MM.1S (cell line): ENCODE data around the gene MRPL28.

Source experiments
- DNase-seq: peaks from one replicate; pipeline ENCODE4 v3.0.0-alpha.2; 2015
- H2AFZ ChIP-seq: fragments of 300-600 bp; sonication (generic); 2 replicates; pipeline ENCODE4 v1.6.0; 2016; ENCODE audit warnings: antibody characterized with exemption, low read length
- H3F3A ChIP-seq: fragments of 300-600 bp; sonication (generic); 2 replicates; pipeline ENCODE4 v1.6.1; 2016; ENCODE audit warnings: mild to moderate bottlenecking, antibody characterized with exemption, low read length, moderate library complexity, mixed read lengths; ENCODE audit not compliant: insufficient read depth
- H3K27ac ChIP-seq: fragments of 300-600 bp; sonication (generic); 2 replicates; pipeline ENCODE4 v1.5.1; 2016; ENCODE audit warnings: mild to moderate bottlenecking, low read length
- H3K27me3 ChIP-seq: fragments of 300-600 bp; sonication (generic); replicated peaks from 2 replicates; pipeline ENCODE4 v1.6.0; 2016; ENCODE audit warnings: low read length; ENCODE audit not compliant: insufficient read depth
- H3K36me3 ChIP-seq: fragments of 300-600 bp; sonication (generic); replicated peaks from 2 replicates; pipeline ENCODE4 v1.6.1; 2016; ENCODE audit warnings: mild to moderate bottlenecking, low read length, mixed read lengths; ENCODE audit not compliant: insufficient read depth
- H3K4me1 ChIP-seq: fragments of 300-600 bp; sonication (generic); 2 replicates; pipeline ENCODE4 v1.6.1; 2016; ENCODE audit warnings: low read length, mixed read lengths
- H3K4me2 ChIP-seq: fragments of 300-600 bp; sonication (generic); 2 replicates; pipeline ENCODE4 v1.6.0; 2016; ENCODE audit warnings: low read depth, low read length
- H3K4me3 ChIP-seq: fragments of 300-600 bp; sonication (generic); 2 replicates; pipeline ENCODE4 v1.5.1; 2016; ENCODE audit warnings: low read length, mixed read lengths
- H3K79me2 ChIP-seq: fragments of 300-600 bp; sonication (generic); 2 replicates; pipeline ENCODE4 v1.6.1; 2016; ENCODE audit warnings: mixed run types, low read length, mixed read lengths
- H3K9ac ChIP-seq: fragments of 300-600 bp; sonication (generic); 2 replicates; pipeline ENCODE4 v1.6.1; 2016; ENCODE audit warnings: low read length, mixed read lengths
- H3K9me2 ChIP-seq: fragments of 300-600 bp; sonication (generic); replicated peaks from 2 replicates; pipeline ENCODE4 v1.6.1; 2016; ENCODE audit warnings: mild to moderate bottlenecking, low read length, mixed read lengths; ENCODE audit not compliant: insufficient read depth
- H3K9me3 ChIP-seq: fragments of 300-600 bp; sonication (generic); replicated peaks from 2 replicates; pipeline ENCODE4 v1.6.1; 2016; ENCODE audit warnings: mild to moderate bottlenecking, low read length, mixed read lengths; ENCODE audit not compliant: insufficient read depth
- H4K20me1 ChIP-seq: fragments of 300-600 bp; sonication (generic); 2 replicates; pipeline ENCODE4 v1.6.1; 2016; ENCODE audit warnings: mild to moderate bottlenecking, low read length, moderate library complexity, mixed read lengths; ENCODE audit not compliant: insufficient read depth
- CTCF ChIP-seq: fragments of 300-600 bp; sonication (generic); IDR thresholded peaks from 2 replicates; pipeline ENCODE4 v1.5.1; 2016; ENCODE audit warnings: antibody characterized with exemption, low read length, mixed read lengths
- EZH2 ChIP-seq: fragments of 300-600 bp; sonication (generic); optimal IDR thresholded peaks from 2 replicates; pipeline ENCODE3; 2017; ENCODE audit warnings: low read depth, mild to moderate bottlenecking, antibody characterized with exemption, low read length, mixed read lengths
- EZH2phosphoT487 ChIP-seq: fragments of 300-600 bp; sonication (generic); IDR thresholded peaks from 2 replicates; pipeline ENCODE4 v1.6.1; 2018; ENCODE audit warnings: antibody characterized with exemption, low read length

Gene MRPL28

GRCh38 chr16:370979-371514 lies 709 bp upstream of the MRPL28 start:
- DNase-seq, result no peak
- H3K36me3 ChIP-seq, result no peaks in the 10 kb centered on the region
- no peak overlapping the region; the same call in 1 of the 2 replicates for H3K9ac ChIP-seq
- H3F3A ChIP-seq, result no peaks in the 10 kb centered on the region
- 0 out of 2 replicates have a peak overlapping the region, but pooled peaks have one; percentile 10 for H3K4me3 ChIP-seq
- no peak for TF ChIP-seq EZH2
- no peak for TF ChIP-seq EZH2phosphoT487
- no peak for TF ChIP-seq CTCF
- H3K9me2 ChIP-seq, result no peaks in the 10 kb centered on the region
- 0 out of 2 replicates have a peak, but pooled peaks cover 6% of the 10 kb centered on the region for H3K79me2 ChIP-seq
- H3K4me1 ChIP-seq, result peaks cover 5% of the 10 kb centered on the region; the same call in 1 of the 2 replicates
- H3K4me2 ChIP-seq, result peak overlapping the region; percentile 46
- H3K27ac ChIP-seq, result no peak overlapping the region
- H4K20me1 ChIP-seq, result no peaks in the 10 kb centered on the region
- no peaks in the 10 kb centered on the region for H3K9me3 ChIP-seq
- H2AFZ ChIP-seq, result peak overlapping the region; percentile 36
- H3K27me3 ChIP-seq, result no peaks in the 10 kb centered on the region

GRCh38 chr16:369866-370436 lies 387 bp downstream of the MRPL28 start:
- peaks cover 5% of the 10 kb centered on the region; the same call in 1 of the 2 replicates for H3K4me1 ChIP-seq
- no peaks in the 10 kb centered on the region for H3K27me3 ChIP-seq
- H3K9me3 ChIP-seq, result no peaks in the 10 kb centered on the region
- no peaks in the 10 kb centered on the region for H4K20me1 ChIP-seq
- H3F3A ChIP-seq, result no peaks in the 10 kb centered on the region
- H3K27ac ChIP-seq, result no peak overlapping the region
- no peak for DNase-seq
- peak overlapping the region; percentile 62; the same call in 1 of the 2 replicates for H3K4me2 ChIP-seq
- H2AFZ ChIP-seq, result no peak overlapping the region
- no peaks in the 10 kb centered on the region for H3K9me2 ChIP-seq
- H3K9ac ChIP-seq, result no peak overlapping the region
- TF ChIP-seq CTCF (no peak), EZH2 (no peak), EZH2phosphoT487 (no peak)
- H3K36me3 ChIP-seq, result no peaks in the 10 kb centered on the region
- 0 out of 2 replicates have a peak, but pooled peaks cover 6% of the 10 kb centered on the region for H3K79me2 ChIP-seq
- peak overlapping the region; percentile 20; the same call in 1 of the 2 replicates for H3K4me3 ChIP-seq

- no peaks in the 10 kb centered on the region for H4K20me1 ChIP-seq
These were observed 968 bp downstream of the MRPL28 start for GRCh38 chr16:369275-369865.

More at GRCh38 chr16:369275-369865, 968 bp downstream of the MRPL28 start:
- H3F3A ChIP-seq, result no peaks in the 10 kb centered on the region
- H3K9ac ChIP-seq, result no peak overlapping the region
- no peak overlapping the region for H2AFZ ChIP-seq
- no peaks in the 10 kb centered on the region for H3K9me3 ChIP-seq
- no peak for TF ChIP-seq EZH2phosphoT487
- no peak for TF ChIP-seq CTCF
- no peak for TF ChIP-seq EZH2
- H3K27ac ChIP-seq, result no peak overlapping the region
- peaks cover 5% of the 10 kb centered on the region; the same call in 1 of the 2 replicates for H3K4me1 ChIP-seq
- no peaks in the 10 kb centered on the region for H3K9me2 ChIP-seq
- no peaks in the 10 kb centered on the region for H3K36me3 ChIP-seq
- DNase-seq, result no peak
- H3K4me3 ChIP-seq, result 0 out of 2 replicates have a peak overlapping the region, but pooled peaks have one; percentile 20
- H3K79me2 ChIP-seq, result 0 out of 2 replicates have a peak, but pooled peaks cover 6% of the 10 kb centered on the region
- H3K27me3 ChIP-seq, result no peaks in the 10 kb centered on the region
- peak overlapping the region; percentile 62; the same call in 1 of the 2 replicates for H3K4me2 ChIP-seq
